HL-60 (cell line): ENCODE measurements around the gene ZNF77.
A peak's percentile ranks its signal among the peaks of the same experiment; 100 is the strongest.

Experiments used
- DNase-seq, 2 experiments: peaks; one replicate each; pipeline ENCODE4 v3.0.0-alpha.2; 2010 to 2020; ENCODE audit warnings: low read depth in 1 of 2, low spot score in 1 of 2
- H3K27ac ChIP-seq: fragments of 250-450 bp; sonication (Bioruptor Pico); replicated peaks from 2 replicates; pipeline ENCODE4 v1.5.1; 2020; ENCODE audit warnings: mild to moderate bottlenecking, moderate library complexity
- H3K27me3 ChIP-seq: fragments of 250-450 bp; sonication (Bioruptor Pico); 2 replicates; pipeline ENCODE4 v1.5.1; 2021; ENCODE audit warnings: mild to moderate bottlenecking, moderate library complexity; ENCODE audit not compliant: insufficient read depth, poor library complexity, severe bottlenecking
- H3K4me3 ChIP-seq: replicated peaks from 2 replicates; pipeline ENCODE4 v1.5.1; 2011; ENCODE audit warnings: mild to moderate bottlenecking, control low read depth, low read length; ENCODE audit not compliant: insufficient read depth
- GABPA ChIP-seq: IDR thresholded peaks from 2 replicates; pipeline ENCODE4 v1.6.1; 2012; ENCODE audit warnings: low read depth
- POLR2AphosphoS5 ChIP-seq: IDR thresholded peaks from 2 replicates; pipeline ENCODE4 v1.6.1; 2012; ENCODE audit warnings: low read depth
- SPI1 ChIP-seq: IDR thresholded peaks from 2 replicates; pipeline ENCODE4 v1.6.1; 2012; ENCODE audit warnings: low read depth, mild to moderate bottlenecking, borderline replicate concordance
- TF ChIP-seq, protein P1 (sequence below): IDR thresholded peaks from 2 replicates; pipeline ENCODE4 v1.6.1; 2012; ENCODE audit warnings: low read depth; ENCODE audit not compliant: insufficient replicate concordance
- TF ChIP-seq, protein P2 (sequence below): IDR thresholded peaks from one replicate; pipeline ENCODE4 v1.5.1; 2011; ENCODE audit warnings: low read length, control low read depth, inconsistent platforms; ENCODE audit not compliant: insufficient read depth

ZNF77 gene

GRCh38 chr19:2952953-2953481 lies 8.2 kb upstream of the ZNF77 start:
- no peak for DNase-seq
- TF ChIP-seq POLR2AphosphoS5 (no peak), SPI1 (no peak), GABPA (no peak)
- TF ChIP-seq, protein P1, sequence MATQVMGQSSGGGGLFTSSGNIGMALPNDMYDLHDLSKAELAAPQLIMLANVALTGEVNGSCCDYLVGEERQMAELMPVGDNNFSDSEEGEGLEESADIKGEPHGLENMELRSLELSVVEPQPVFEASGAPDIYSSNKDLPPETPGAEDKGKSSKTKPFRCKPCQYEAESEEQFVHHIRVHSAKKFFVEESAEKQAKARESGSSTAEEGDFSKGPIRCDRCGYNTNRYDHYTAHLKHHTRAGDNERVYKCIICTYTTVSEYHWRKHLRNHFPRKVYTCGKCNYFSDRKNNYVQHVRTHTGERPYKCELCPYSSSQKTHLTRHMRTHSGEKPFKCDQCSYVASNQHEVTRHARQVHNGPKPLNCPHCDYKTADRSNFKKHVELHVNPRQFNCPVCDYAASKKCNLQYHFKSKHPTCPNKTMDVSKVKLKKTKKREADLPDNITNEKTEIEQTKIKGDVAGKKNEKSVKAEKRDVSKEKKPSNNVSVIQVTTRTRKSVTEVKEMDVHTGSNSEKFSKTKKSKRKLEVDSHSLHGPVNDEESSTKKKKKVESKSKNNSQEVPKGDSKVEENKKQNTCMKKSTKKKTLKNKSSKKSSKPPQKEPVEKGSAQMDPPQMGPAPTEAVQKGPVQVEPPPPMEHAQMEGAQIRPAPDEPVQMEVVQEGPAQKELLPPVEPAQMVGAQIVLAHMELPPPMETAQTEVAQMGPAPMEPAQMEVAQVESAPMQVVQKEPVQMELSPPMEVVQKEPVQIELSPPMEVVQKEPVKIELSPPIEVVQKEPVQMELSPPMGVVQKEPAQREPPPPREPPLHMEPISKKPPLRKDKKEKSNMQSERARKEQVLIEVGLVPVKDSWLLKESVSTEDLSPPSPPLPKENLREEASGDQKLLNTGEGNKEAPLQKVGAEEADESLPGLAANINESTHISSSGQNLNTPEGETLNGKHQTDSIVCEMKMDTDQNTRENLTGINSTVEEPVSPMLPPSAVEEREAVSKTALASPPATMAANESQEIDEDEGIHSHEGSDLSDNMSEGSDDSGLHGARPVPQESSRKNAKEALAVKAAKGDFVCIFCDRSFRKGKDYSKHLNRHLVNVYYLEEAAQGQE = no peak
- TF ChIP-seq, protein P2, sequence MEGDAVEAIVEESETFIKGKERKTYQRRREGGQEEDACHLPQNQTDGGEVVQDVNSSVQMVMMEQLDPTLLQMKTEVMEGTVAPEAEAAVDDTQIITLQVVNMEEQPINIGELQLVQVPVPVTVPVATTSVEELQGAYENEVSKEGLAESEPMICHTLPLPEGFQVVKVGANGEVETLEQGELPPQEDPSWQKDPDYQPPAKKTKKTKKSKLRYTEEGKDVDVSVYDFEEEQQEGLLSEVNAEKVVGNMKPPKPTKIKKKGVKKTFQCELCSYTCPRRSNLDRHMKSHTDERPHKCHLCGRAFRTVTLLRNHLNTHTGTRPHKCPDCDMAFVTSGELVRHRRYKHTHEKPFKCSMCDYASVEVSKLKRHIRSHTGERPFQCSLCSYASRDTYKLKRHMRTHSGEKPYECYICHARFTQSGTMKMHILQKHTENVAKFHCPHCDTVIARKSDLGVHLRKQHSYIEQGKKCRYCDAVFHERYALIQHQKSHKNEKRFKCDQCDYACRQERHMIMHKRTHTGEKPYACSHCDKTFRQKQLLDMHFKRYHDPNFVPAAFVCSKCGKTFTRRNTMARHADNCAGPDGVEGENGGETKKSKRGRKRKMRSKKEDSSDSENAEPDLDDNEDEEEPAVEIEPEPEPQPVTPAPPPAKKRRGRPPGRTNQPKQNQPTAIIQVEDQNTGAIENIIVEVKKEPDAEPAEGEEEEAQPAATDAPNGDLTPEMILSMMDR = no peak
- H3K4me3 ChIP-seq = no peak overlapping the region
- no peaks in the 10 kb centered on the region for H3K27me3 ChIP-seq
- no peak overlapping the region for H3K27ac ChIP-seq

DNA sequence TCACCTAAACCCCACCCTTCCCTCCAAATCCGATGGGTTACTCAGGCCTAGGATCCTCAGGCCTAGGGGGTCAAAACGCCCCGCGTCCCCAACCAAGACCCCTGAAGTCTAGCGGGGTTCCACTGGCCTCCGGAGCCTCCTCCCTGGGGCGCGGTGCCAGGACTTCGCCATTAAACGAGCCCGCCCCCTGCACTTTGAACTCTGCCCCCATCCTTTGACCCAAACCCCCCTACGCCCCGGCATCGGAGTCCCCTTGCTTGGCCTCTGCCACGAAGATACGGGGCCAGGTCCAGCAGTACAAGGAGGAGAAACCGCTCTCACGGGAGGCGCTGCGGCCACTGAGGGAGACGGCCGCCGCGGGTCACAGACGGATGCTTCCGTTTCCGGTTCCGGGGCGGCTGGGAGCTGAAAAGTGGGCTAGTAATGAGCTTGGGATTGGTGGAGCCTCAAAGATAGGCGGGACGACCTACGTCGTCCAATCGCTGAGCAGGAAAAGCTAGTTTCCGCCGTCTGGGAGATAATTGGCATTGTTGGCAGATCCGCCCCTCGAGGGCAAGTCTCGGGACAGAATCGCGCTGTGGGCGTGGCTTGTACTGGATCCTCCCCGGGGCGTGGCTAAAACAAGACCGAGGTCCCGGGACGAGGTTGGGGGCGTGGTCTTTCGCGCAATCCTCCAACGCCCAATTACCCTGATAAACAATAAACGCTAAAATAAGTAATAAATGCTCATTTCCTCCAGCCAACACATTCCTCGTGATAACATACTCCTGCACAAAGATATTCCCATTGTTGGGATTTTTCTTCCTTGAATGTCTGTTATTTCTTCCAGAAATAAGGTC lies 5.7 kb upstream of the ZNF77 start:
- Histone ChIP-seq H3K27ac (peak overlapping the region; percentile 91), H3K4me3 (peak overlapping the region; percentile 93), H3K27me3 (no peaks in the 10 kb centered on the region)
- peak; percentile 99 to 100 for DNase-seq
- TF ChIP-seq, protein P2 = no peak
- TF ChIP-seq SPI1 (no peak), POLR2AphosphoS5 (peak; percentile 92), GABPA (peak; percentile 99)
- TF ChIP-seq, protein P1 = no peak

GRCh38 chr19:2949939-2950285 lies 5.1 kb upstream of the ZNF77 start:
- peak in 1 of 2 experiments; percentile 46 for DNase-seq
- TF ChIP-seq GABPA = no peak
- H3K4me3 ChIP-seq = peak overlapping the region; percentile 93
- H3K27ac ChIP-seq = peak overlapping the region; percentile 91
- no peaks in the 10 kb centered on the region for H3K27me3 ChIP-seq

- Histone ChIP-seq H3K4me3 (peak overlapping the region; percentile 66), H3K27ac (peak overlapping the region; percentile 78), H3K27me3 (no peaks in the 10 kb centered on the region)
- TF ChIP-seq, protein P1 = no peak
- no peak for TF ChIP-seq SPI1
- TF ChIP-seq, protein P2 = no peak
- TF ChIP-seq POLR2AphosphoS5 = no peak
- TF ChIP-seq GABPA = no peak
- DNase-seq = no peak
Observed at GRCh38 chr19:2945575-2946184, 909 bp upstream of the ZNF77 start.
